GM21423 (cell line): ENCODE data around the gene THAP10.
"Not testable (repeated sequence)": the region's sequence is repeated elsewhere in the genome, so short reads cannot be mapped to it uniquely, and the experiment has no call there.

Experiments used
- ATAC-seq: cut with Tn5 transposase; IDR thresholded peaks from one replicate; pipeline ENCODE4 v1.9.1; 2021; ENCODE audit warnings: mild to moderate bottlenecking, moderate library complexity; ENCODE audit not compliant: unreplicated experiment

The THAP10 gene

GRCh38 chr15:70892002-70892911 is at the start of gene THAP10, which contains the start of gene LRRC49:
Gene THAP10 (minus strand): TSS chr15:70892433. CDS start chr15:70892272, 161 bp downstream.
Gene LRRC49 (plus strand): TSS chr15:70892826. CDS start chr15:70892895, 69 bp downstream.
- ATAC-seq = peak; percentile 79

DNA sequence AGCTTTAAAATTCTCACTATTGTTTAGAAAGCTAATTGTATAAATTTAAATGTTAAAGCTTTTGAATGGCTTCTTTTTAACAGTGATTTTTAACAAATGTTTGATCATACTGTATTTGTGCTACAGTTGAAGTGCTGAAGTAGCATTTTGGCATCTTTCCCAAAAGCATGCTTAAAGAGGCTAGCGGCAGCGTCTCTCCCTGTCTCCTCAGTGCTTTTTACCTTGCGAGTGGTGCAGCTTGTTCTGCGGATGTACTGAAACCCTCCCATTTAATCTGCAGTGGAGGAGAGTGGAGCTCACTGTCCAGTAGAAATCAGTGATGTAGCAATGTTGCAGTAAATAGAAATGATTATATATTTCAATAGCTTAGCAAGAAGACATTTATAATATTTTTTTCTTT is 44.1 kb upstream of the THAP10 start:
- no peak for ATAC-seq

DNA sequence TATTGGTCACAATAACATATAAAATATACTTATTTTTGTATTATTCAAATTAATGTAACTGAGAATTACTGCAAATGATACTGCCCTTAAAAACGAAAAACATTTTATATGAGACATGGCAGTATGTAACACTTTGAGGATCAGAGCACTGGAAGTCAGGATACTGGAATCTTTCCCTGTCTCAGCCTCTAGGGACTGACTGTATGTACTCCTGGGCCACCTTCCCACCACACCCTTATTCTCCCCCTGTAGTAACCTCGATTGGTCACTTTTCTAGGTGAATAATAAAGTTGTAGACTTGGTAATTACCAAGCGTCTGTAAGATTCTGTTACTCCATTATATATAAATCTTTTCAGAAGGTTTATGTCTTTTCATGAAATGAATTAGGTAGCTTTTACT is 43.4 kb upstream of the THAP10 start:
- no peak for ATAC-seq

GRCh38 chr15:70933411-70933810 is 41.2 kb upstream of the THAP10 start:
- no peak for ATAC-seq

- ATAC-seq = no peak
These were observed 40.2 kb upstream of the THAP10 start for GRCh38 chr15:70932397-70932796.

DNA sequence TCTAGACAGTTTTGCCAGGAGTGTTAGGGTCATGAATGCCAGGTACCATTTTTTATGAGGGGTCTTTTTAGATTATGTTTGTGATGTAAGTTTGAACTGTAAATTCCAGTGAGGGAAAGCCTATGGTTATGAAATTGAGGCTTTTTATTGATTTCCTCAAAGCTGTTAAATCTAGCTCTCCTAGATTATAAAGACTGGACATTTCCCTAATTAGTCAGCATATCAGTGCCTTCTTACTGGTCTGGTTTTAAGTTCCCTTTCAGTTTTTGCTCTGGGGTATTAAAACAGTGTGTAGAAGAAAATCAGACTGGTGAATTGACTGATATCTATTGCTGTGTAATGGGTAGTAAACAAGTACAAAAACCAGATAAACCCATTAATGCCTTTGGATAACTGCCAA is 39.6 kb upstream of the THAP10 start:
- no peak for ATAC-seq

DNA sequence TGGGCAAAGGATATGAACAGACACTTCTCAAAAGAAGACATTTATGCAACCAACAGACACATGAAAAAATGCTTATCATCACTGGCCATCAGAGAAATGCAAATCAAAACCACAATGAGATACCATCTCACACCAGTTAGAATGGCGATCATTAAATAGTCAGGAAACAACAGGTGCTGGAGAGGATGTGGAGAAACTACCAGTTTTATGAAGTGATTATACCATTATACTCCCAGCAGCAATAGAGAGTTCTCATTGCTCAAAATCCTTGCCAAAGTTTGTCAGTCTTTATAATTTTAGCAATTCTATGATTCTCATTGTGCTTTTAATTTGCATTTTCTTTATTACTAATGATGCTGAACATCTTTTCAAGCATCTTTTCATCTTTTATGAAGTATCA is 34.7 kb upstream of the THAP10 start:
- not testable (repeated sequence) for ATAC-seq

DNA sequence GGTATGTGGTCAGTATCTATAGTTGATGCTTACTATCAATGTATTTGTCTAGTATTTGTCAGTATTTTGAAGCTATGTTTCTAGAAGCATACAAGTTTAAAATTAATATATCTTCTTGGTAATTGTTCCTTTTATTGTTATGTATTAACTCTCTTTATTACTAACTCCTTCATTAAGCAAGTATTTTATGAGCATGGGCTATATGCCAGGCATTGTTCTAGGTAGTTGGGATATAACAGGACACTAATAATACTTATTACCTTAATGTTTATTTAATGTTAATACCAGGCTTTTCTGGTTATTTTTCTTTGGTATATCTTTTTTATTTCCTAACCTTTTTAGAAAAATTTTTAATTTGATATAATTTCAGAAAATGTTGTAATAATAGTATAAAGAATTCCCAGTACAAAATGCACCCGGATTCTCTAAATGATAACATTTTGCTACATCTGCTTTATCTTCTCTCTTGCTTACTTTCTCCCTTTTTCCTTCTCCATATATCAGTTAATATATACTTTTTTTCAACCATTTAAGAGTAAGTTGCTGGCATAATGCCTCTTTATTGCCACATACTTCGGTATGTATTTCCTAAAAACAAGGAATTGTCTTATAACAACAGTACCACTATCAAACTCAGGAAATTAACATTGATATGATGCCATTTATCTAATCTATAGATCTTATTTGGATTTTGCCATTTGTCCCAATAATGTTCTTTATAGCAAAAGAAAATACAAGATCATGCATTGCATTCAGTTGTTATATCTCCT is 31.3 kb upstream of the THAP10 start:
- ATAC-seq = no peak

- ATAC-seq = no peak
These were observed 29.9 kb upstream of the THAP10 start for GRCh38 chr15:70922119-70922518.

- no peak for ATAC-seq
These were observed 28.9 kb upstream of the THAP10 start for GRCh38 chr15:70920981-70921696.

- ATAC-seq = no peak
These were observed 25.7 kb upstream of the THAP10 start for GRCh38 chr15:70917955-70918354.

GRCh38 chr15:70916531-70916930 is 24.3 kb upstream of the THAP10 start:
- ATAC-seq = no peak

GRCh38 chr15:70912187-70912586 is 20.0 kb upstream of the THAP10 start:
- no peak for ATAC-seq

DNA sequence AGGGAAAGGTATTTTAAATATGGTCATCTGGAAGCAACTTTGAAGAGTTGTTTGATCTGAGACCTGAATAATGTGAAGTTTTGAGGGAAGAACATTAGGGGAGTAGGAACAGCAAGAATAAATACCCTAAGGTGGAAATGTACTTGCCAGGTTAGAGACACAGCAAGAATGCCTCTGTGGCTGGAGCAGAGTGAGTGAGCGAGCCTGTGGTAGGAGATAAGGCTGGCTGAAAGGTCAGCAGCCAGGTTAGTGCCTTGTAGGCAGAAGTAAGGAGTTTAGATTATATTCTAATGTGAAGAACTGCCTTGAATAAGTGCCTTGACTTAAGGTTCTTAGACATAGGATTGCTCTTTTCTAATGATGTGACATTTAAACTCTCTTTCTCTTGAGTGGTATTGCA is 18.7 kb upstream of the THAP10 start:
- no peak for ATAC-seq

DNA sequence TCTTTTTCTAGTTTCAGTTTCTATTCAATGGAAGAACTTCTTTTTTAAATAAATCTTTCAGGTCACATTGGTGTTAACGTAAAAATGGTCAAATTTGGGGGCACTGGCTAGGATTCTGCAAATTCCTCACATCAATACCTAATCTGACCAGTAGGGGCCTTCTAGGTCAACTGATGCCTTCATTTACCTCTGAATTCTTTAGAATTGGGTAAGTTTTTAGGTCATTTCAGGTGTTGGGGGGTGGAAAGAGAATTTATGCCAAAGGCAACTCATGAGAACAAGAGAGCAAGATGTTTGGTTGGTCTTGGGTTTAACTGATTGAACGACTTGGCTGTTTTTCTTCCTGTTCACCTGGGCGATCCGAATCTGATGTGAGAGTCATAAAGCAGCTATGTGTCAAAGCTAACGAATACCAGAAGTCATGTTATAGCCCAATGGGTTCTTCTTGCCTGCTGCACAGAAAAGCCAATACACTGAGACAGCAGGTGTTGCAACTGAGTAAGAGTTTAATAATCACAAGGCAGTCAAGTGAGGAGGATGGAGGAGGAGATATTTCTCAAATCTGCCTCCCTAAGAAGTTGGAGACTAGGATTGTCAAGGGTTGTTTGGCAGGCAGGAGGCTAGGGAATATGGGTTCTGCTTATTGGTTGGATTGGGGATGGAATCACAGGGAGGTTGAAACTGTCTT is 15.7 kb upstream of the THAP10 start:
- no peak for ATAC-seq

- no peak for ATAC-seq
These were observed 14.6 kb upstream of the THAP10 start for GRCh38 chr15:70906842-70907241.

DNA sequence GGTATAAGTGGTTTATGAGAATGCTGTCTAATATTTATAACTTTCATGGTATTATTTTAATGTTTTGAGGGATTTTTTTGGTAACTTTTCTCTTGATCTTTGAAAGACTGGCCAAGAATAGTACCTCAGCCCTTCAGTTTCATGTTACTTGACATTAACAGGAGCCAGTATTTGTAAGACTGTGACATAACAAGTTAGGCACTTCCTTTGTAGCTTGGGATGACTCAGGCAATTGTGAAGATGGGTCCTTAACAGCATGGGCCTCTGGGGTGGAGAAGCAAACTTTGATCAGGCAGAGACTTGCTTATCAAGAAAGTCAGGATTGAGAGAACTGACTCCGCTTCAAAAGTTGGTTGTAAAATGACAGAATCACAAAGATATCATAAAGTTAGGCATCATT is 9.9 kb upstream of the THAP10 start:
- no peak for ATAC-seq

DNA sequence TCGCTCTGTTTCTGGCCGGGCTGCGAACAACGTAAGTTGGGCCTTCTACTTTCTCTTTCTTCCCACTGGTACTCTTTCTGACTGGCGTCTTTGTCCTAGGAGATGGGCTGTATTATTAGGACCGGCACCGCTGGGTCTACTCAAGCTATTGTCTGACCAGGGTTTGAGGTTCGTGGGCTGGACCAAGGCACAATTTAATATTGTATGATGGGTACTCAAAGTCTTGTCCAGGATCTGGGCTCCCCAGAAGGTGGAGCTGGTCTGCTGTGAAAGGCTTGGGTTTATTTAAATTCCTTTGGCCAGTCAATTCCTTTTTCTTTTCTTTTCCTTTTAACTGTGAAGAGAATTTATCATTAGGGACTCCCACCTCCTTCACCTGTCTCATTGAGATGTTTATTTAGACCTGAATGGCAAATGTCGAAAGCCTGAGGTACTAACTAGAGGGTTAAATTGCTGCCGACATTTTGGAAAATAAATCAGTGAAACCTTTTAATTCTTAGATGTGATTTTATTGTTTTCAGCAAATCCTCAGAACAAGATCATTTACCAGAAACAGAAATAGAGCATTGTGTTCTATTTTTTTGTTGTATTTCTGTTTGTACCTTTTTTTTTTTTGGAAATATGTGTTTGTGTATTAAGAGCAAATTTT is 803 bp upstream of the THAP10 start:
- peak; percentile 17 for ATAC-seq

DNA sequence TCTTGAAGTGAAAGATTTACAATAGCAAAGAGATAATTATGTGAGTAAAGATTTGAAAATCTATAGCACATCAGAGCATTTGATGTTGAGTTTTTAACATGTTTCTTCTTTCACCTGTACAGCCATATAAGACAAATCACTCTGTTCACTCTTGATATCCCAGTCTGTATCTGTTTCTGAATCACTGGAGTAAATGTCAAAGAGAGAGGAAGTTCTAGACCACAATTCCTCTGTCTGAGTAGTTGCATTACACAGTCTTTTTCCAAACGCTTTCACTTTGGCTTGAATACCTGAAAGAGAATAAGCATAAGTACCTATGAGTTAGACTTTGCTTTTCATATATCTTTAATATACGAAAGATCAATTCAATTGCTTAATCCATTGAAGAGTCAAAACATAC is 9.9 kb downstream of the THAP10 start:
- ATAC-seq = no peak

- ATAC-seq = no peak
These were observed 11.5 kb downstream of the THAP10 start for GRCh38 chr15:70880781-70881180.
